Fibroblast of skin of left quadriceps (primary cell): ENCODE results near the gene FOXK2.

Experiments used
- DNase-seq, 2 experiments: peaks; one replicate each; pipeline ENCODE4 v3.0.0-alpha.2; 2013; ENCODE audit warnings: low read depth in 2 of 2

Gene FOXK2

DNA sequence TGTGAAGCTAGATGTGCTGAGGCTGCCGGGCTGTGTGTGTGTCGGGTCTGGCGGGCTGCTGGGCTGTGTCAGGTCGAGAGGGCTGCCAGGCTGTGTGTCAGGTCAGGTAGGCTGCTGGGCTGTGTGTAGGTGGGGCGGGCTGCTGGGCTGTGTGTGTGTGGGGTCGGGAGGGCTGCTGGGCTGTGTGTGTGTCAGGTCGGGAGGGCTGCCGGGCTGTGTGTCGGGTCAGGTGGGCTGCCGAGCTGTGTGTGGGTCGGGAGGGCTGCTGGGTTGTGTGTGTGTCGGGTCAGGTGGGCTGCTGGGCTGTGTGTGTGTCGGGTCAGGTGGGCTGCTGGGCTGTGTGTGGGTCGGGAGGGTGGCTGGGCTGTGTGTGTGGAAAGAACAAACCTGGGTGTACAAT is 120.1 kb downstream of the FOXK2 start:
- no peak for DNase-seq

GRCh38 chr17:82640036-82640435 is 120.5 kb downstream of the FOXK2 start:
- DNase-seq = no peak

- DNase-seq = no peak
Observed at GRCh38 chr17:82642022-82642421, 122.5 kb downstream of the FOXK2 start.

DNA sequence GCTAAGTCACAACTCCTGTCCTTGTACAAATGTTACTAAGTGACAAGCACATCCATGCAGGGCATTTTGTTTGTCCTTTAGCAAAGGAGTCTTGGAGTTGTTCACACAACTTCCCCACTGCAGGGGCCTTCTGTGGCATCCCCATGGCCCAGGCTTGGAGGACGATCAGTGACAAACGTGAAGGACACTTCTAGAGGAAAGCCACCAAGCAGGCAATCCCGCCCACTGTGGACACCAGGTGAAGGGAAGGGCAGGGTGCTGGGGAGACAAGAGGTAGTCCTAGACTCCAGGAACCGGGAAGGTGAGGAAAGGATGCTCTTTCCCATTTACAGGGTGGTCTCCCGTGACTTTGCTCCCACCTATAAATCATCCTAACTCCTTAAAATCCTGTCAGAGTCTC is 124.6 kb downstream of the FOXK2 start:
- DNase-seq = no peak

- no peak for DNase-seq
Observed at GRCh38 chr17:82645516-82645915, 126.0 kb downstream of the FOXK2 start.

DNA sequence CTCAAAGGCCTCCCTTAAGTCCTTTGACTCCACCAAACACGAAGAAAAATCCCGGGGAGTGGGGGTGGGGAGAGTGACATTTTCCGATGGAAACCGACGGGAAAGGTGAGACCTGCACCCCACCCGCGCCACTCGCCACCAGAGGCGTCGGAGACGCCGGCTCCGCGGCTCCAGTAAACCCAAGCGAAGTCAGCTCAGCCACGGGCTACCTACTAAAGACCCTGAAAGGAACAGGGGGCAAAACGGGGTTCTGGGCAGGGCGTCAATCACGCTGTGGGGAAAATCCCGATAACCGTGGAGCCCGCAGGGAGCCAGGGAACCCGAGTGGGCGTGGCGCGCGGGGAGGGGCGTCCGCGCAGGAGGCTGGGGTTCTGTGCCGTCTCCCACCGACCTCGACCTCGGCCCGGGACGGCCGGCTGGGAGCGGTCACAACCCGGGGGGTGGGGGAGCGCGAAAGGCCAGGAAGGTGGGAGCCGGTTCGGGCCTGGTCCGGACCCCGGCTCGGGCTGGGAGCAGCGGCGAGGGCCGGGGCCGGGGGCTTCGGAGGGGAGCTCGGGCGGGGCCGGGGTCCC is 128.1 kb downstream of the FOXK2 start:
- DNase-seq = no peak

GRCh38 chr17:82648165-82648668 is 128.7 kb downstream of the FOXK2 start, which contains the start of gene WDR45B:
Gene WDR45B, minus strand, starts transcription at chr17:82648444. Its CDS starts 104 bp downstream, at chr17:82648340.
- peak; percentile 96 to 97 for DNase-seq

GRCh38 chr17:82648742-82649331 is 129.3 kb downstream of the FOXK2 start:
- DNase-seq = no peak

GRCh38 chr17:82649501-82650261 is 130.1 kb downstream of the FOXK2 start:
- no peak for DNase-seq

- no peak for DNase-seq
Observed at GRCh38 chr17:82650723-82651122, 131.2 kb downstream of the FOXK2 start.

DNA sequence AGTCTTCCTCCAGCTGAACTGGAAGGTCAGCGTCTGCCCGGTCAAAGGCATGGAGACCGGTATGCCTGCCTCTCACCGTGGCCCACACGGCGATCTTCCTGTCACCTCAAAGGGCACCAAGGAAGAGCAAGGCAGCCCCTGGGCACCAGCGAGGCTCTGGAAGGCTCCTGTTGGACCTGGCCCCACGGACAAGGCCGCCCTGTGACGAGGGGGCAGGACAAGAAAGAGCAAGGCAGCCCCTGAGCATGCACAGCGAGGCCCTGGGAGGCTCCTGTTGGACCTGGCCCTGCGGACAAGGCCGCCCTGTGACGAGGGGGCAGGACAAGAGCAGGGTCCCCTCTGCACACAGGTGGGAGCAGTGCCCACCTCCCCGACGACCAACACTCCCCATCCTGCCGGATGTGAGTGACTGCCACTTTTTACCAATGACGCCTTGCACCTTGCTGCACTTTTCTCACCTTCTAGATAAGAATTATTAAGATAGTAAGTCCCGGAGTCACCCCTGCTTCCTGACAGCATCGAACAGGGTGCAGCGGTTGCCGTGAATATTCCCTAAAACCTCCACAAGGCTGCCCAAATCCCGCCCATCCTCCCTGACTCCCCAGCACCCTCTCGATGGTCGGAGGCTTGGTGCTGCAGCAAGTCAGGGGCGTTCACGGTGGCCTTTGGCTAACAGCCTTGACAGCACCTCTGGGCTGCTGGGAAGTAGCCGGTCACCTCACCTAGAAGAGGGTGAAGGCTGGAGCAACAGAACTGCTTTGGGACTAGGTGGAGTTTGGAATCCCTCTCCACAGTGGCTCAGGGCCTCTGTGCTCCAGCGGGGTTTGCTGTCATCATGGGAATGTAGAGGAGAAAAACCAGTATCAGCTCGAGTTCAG is 134.4 kb downstream of the FOXK2 start:
- no peak for DNase-seq
